ENCODE results near the gene CPA3. TPM values are rescaled to one million over a fixed set of nuclear protein-coding genes. Genes with fewer than 3 reads are reported as not detected.
A peak's percentile ranks its signal among the peaks of the same experiment; 100 is the strongest.

The CPA3 gene
- total RNA-seq, 1 donor from 2014 or later: not detected

DNA sequence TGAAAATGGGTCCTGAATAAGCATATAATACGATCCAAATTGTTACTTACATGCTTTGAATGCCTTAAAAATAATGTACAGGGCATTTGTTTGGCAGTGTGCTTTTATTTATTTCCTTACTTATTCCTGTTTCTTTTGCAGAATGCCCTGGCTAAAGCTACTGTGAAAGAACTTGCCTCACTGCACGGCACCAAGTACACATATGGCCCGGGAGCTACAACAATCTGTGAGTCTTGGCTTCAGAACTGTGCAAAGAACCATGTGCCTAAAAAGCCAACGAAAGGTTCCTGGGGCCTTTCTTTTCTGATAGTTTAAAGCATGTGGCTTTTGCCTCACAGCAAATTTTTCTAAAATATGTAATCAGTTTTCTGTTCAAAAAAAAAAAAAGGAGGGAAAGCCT is 7.8 kb upstream of the CPA3 start:
- DNase-seq (ENCODE audit: low read depth): no peak
- H2AFZ ChIP-seq (ENCODE audit: low read depth, low read length): no peak overlapping the region
- no peak for FAIRE-seq

DNA sequence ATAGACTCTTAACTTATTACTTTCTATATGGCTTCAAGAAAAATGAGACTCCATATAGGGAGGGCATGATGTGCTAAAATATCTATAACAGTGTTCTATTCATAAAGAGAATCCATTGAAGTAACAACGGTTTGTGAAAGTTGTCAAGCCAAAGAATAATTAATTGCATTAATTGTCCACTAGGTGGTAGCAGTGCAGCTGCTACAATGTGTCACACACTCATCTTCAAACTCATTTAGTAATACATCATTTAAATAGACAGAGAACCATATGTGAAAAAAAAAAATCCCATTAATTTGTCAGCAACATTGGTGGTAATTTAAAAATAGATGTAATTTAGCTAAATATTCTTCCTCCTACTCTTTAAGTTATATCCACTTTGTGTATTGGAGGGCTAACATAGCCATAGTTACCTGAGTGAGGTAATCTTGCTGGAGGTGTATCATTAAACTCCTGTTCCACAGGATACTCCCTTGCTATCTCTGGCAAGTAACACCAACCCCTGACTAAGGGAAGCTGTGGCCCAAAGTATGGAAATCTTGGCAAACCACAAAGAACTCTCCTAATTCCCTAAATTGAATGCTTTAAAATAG is 3.7 kb upstream of the CPA3 start:
- Mint-ChIP-seq H3K4me1 (ENCODE audit: low read depth, unreplicated experiment) (peaks cover 7% of the 10 kb centered on the region), H3K27me3 (ENCODE audit: low read depth, unreplicated experiment) (no peaks in the 10 kb centered on the region), H3K9me3 (ENCODE audit: unreplicated experiment) (no peaks in the 10 kb centered on the region), H3K27ac (ENCODE audit: unreplicated experiment) (no peak overlapping the region), H3K36me3 (ENCODE audit: low read depth, unreplicated experiment) (no peaks in the 10 kb centered on the region), H3K4me3 (ENCODE audit: unreplicated experiment) (no peak overlapping the region)
- H3K36me3 ChIP-seq (ENCODE audit: insufficient read depth, low read length): no peaks in the 10 kb centered on the region
- H3K4me2 ChIP-seq (ENCODE audit: low read length): no peak overlapping the region
- no peaks in the 10 kb centered on the region for H4K20me1 ChIP-seq (ENCODE audit: insufficient read depth, low read length)
- no peak for DNase-seq (ENCODE audit: low read depth)
- no peaks in the 10 kb centered on the region for H3K27me3 ChIP-seq (ENCODE audit: insufficient read depth, low read length)
- H3K4me3 ChIP-seq (ENCODE audit: insufficient read depth, low read depth, low read length): no peak overlapping the region
- no peak overlapping the region for H3K9ac ChIP-seq (ENCODE audit: low read length)
- no peaks in the 10 kb centered on the region for H3K79me2 ChIP-seq (ENCODE audit: insufficient read depth, low read length)
- no peaks in the 10 kb centered on the region for H3K9me3 ChIP-seq (ENCODE audit: insufficient read depth, low read depth, low read length)
- H3K4me1 ChIP-seq (ENCODE audit: insufficient read depth, low read length): peaks cover 4% of the 10 kb centered on the region
- H3K27ac ChIP-seq (ENCODE audit: low read depth, low read length): no peak overlapping the region
- no peak for TF ChIP-seq EZH2 (IDR thresholded peaks at IDR 0.05; ENCODE audit: insufficient read depth, low read length)
- TF ChIP-seq, protein P1, sequence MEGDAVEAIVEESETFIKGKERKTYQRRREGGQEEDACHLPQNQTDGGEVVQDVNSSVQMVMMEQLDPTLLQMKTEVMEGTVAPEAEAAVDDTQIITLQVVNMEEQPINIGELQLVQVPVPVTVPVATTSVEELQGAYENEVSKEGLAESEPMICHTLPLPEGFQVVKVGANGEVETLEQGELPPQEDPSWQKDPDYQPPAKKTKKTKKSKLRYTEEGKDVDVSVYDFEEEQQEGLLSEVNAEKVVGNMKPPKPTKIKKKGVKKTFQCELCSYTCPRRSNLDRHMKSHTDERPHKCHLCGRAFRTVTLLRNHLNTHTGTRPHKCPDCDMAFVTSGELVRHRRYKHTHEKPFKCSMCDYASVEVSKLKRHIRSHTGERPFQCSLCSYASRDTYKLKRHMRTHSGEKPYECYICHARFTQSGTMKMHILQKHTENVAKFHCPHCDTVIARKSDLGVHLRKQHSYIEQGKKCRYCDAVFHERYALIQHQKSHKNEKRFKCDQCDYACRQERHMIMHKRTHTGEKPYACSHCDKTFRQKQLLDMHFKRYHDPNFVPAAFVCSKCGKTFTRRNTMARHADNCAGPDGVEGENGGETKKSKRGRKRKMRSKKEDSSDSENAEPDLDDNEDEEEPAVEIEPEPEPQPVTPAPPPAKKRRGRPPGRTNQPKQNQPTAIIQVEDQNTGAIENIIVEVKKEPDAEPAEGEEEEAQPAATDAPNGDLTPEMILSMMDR (IDR thresholded peaks at IDR 0.05; ENCODE audit: insufficient read depth, low read depth, low read length): peak; percentile 70
- FAIRE-seq: peak; percentile 20
- H2AFZ ChIP-seq (ENCODE audit: low read depth, low read length): no peak overlapping the region

More for the DNA sequence above, 7.8 kb upstream of the CPA3 start:
- Histone ChIP-seq H3K79me2 (ENCODE audit: insufficient read depth, low read length) (no peaks in the 10 kb centered on the region), H4K20me1 (ENCODE audit: insufficient read depth, low read length) (no peaks in the 10 kb centered on the region), H3K27me3 (ENCODE audit: insufficient read depth, low read length) (no peaks in the 10 kb centered on the region), H3K27ac (ENCODE audit: low read depth, low read length) (no peak overlapping the region), H3K4me1 (ENCODE audit: insufficient read depth, low read length) (no peaks in the 10 kb centered on the region), H3K9ac (ENCODE audit: low read length) (no peak overlapping the region), H3K4me2 (ENCODE audit: low read length) (no peak overlapping the region), H3K36me3 (ENCODE audit: insufficient read depth, low read length) (no peaks in the 10 kb centered on the region), H3K9me3 (ENCODE audit: insufficient read depth, low read depth, low read length) (no peaks in the 10 kb centered on the region), H3K4me3 (ENCODE audit: insufficient read depth, low read depth, low read length) (no peak overlapping the region)
- Mint-ChIP-seq H3K27me3 (ENCODE audit: low read depth, unreplicated experiment) (no peaks in the 10 kb centered on the region), H3K36me3 (ENCODE audit: low read depth, unreplicated experiment) (no peaks in the 10 kb centered on the region), H3K4me3 (ENCODE audit: unreplicated experiment) (no peak overlapping the region), H3K9me3 (ENCODE audit: unreplicated experiment) (no peaks in the 10 kb centered on the region), H3K27ac (ENCODE audit: unreplicated experiment) (no peak overlapping the region), H3K4me1 (ENCODE audit: low read depth, unreplicated experiment) (no peaks in the 10 kb centered on the region)
- TF ChIP-seq, protein P1 (IDR thresholded peaks at IDR 0.05; ENCODE audit: insufficient read depth, low read depth, low read length): no peak
- TF ChIP-seq EZH2 (IDR thresholded peaks at IDR 0.05; ENCODE audit: insufficient read depth, low read length): no peak

GRCh38 chr3:148863297-148863696 is 1.8 kb upstream of the CPA3 start:
- Histone ChIP-seq H3K27me3 (ENCODE audit: insufficient read depth, low read length) (no peaks in the 10 kb centered on the region), H3K79me2 (ENCODE audit: insufficient read depth, low read length) (no peaks in the 10 kb centered on the region), H3K36me3 (ENCODE audit: insufficient read depth, low read length) (no peaks in the 10 kb centered on the region), H3K4me2 (ENCODE audit: low read length) (no peak overlapping the region), H3K9ac (ENCODE audit: low read length) (no peak overlapping the region), H4K20me1 (ENCODE audit: insufficient read depth, low read length) (no peaks in the 10 kb centered on the region), H3K9me3 (ENCODE audit: insufficient read depth, low read depth, low read length) (no peaks in the 10 kb centered on the region), H2AFZ (ENCODE audit: low read depth, low read length) (no peak overlapping the region), H3K4me3 (ENCODE audit: insufficient read depth, low read depth, low read length) (no peak overlapping the region), H3K4me1 (ENCODE audit: insufficient read depth, low read length) (peaks cover 7% of the 10 kb centered on the region), H3K27ac (ENCODE audit: low read depth, low read length) (no peak overlapping the region)
- no peak for TF ChIP-seq EZH2 (IDR thresholded peaks at IDR 0.05; ENCODE audit: insufficient read depth, low read length)
- TF ChIP-seq, protein P1 (IDR thresholded peaks at IDR 0.05; ENCODE audit: insufficient read depth, low read depth, low read length): no peak
- Mint-ChIP-seq H3K9me3 (ENCODE audit: unreplicated experiment) (no peaks in the 10 kb centered on the region), H3K27me3 (ENCODE audit: low read depth, unreplicated experiment) (no peaks in the 10 kb centered on the region), H3K4me1 (ENCODE audit: low read depth, unreplicated experiment) (peaks cover 8% of the 10 kb centered on the region), H3K4me3 (ENCODE audit: unreplicated experiment) (no peak overlapping the region), H3K36me3 (ENCODE audit: low read depth, unreplicated experiment) (no peaks in the 10 kb centered on the region), H3K27ac (ENCODE audit: unreplicated experiment) (no peak overlapping the region)
- no peak for DNase-seq (ENCODE audit: low read depth)
- FAIRE-seq: no peak

Measured in astrocyte (in vitro differentiated cells and primary cell).